ENCODE data around the gene SSBP4. TPM values are rescaled to one million over a fixed set of nuclear protein-coding genes. Genes with fewer than 3 reads are reported as not detected.
A peak's percentile ranks its signal among the peaks of the same experiment; 100 is the strongest.

SSBP4 gene
- polyA plus RNA-seq, 1 of the 3 experiments (the other 2 are of a cell fraction) = 24.9 TPM

DNA sequence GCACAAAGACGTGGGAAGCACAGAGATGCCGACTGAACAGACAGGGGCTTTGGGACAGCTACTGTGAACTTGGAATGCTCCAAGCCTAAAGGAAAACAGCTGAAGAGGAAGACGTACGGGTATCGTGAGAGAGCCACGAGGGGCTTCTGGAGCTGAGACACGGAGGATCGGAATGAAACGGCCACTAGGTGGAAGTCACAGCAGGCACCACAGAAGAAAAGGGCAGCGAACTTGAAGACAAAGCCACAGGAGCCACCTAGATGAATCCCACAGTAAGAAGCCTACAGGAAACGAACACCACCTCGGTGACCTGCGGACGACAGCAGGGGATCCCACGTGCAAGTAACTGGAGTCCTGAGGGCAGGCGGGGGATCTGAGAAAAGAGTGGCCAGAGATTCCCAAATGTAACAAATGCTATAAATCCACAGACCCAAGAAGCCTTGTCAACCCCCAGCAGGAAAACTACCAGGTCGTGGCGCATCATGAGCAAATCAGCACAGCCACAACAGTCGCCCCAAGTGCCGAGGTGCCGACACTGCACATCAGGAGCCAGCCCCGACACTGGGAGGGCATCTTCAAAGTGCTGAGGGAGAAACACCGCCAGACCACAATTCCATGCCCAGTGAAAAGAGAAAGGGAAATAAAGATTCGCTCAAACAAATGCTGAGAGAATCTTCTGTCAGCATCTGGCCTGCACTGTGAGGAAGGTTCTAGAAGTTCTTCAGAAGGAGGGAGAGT, 58.0 kb downstream of the SSBP4 start:
- TF ChIP-seq TEAD4 (IDR thresholded peaks at IDR 0.05; ENCODE audit: borderline replicate concordance, insufficient read depth) = no peak
- TF ChIP-seq RAD21 (IDR thresholded peaks at IDR 0.05; ENCODE audit: low read length) = peak; percentile 15; the same call in 1 of the 2 replicates
- ChIA-PET CTCF (interaction anchor here (0.8 to 2.2 kb wide), 6 partner anchors 11 to 26 kb away, joined by 3 to 13 read pairs (median 4); no protein-coding TSS in a partner anchor), POLR2A (no interaction called here)
- Histone ChIP-seq H4K20me1 (ENCODE audit: insufficient read depth) (peaks cover 29% of the 10 kb centered on the region; the same call in 1 of the 2 replicates), H2AFZ (ENCODE audit: low read depth) (no peak overlapping the region), H3K4me3 (ENCODE audit: low read depth in 2 of 2, low read length in 1 of 2) (no peak overlapping the region), H3K4me1 (ENCODE audit: control insufficient read depth in 1 of 2, insufficient read depth in 2 of 2, low read depth in 1 of 2, low read length in 1 of 2) (peaks cover 20 to 21% of the 10 kb centered on the region in 2 experiments; a peak in 2 of 4 replicates), H3K27me3 (ENCODE audit: insufficient read depth) (no peaks in the 10 kb centered on the region), H3K9me2 (no peaks in the 10 kb centered on the region), H3K9ac (no peak overlapping the region), H3K27ac (ENCODE audit: low read depth in 2 of 2, low read length in 1 of 2) (no peak overlapping the region), H3K36me3 (replicated peaks in 1 of 2; ENCODE audit: control insufficient read depth in 1 of 2, insufficient read depth in 2 of 2, low read length in 1 of 2) (no peaks in the 10 kb centered on the region), H3K9me3 (no peaks in the 10 kb centered on the region), H3F3A (replicated peaks; ENCODE audit: insufficient read depth) (peaks cover 4% of the 10 kb centered on the region), H3K4me2 (no peak overlapping the region), H3K79me2 (ENCODE audit: insufficient read depth) (peaks cover 82% of the 10 kb centered on the region)
- WGBS (ENCODE audit: low lambda C conversion rate) = 94% methylated on average over 24 of the region's 24 CpGs
- no peak for DNase-seq

DNA sequence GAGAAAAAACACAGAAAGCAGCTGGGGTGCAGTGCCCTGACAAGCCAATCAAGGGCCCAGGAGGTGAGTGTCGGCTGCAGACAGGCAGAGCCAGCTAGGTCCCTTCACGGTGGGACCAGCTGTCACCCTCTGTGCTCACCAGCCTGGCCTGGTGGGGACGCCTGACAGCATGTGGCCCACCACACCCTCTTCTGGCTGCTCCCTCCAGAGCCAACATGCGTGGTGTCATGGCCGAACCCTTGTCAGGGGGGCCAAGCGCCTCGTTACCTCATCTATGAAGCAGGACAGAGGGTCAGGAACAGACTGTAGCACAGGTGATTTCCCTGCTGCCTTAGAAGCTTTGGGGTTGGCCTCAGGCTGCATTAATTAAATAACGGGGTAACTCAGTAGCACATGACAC, 58.8 kb downstream of the SSBP4 start:
- no peak overlapping the region for H3K4me2 ChIP-seq
- no CpG with 5 or more reads among the region's 8 CpGs for WGBS (ENCODE audit: low lambda C conversion rate)
- H3K27me3 ChIP-seq (ENCODE audit: insufficient read depth) = no peaks in the 10 kb centered on the region
- DNase-seq = no peak
- no peak overlapping the region for H3K4me3 ChIP-seq (ENCODE audit: low read depth in 2 of 2, low read length in 1 of 2)
- POLR2A ChIA-PET = no interaction called here
- TF ChIP-seq TEAD4 (IDR thresholded peaks at IDR 0.05; ENCODE audit: borderline replicate concordance, insufficient read depth) (no peak), SIN3A (IDR thresholded peaks at IDR 0.05; ENCODE audit: borderline replicate concordance, low read depth, low read length) (no peak), NFIC (IDR thresholded peaks at IDR 0.05; ENCODE audit: borderline replicate concordance) (no peak), ELF1 (IDR thresholded peaks at IDR 0.05) (no peak), GATA2 (CRISPR knock-in tag; IDR thresholded peaks at IDR 0.05) (no peak), EP300 (IDR thresholded peaks at IDR 0.05; ENCODE audit: borderline replicate concordance in 1 of 2, low read depth in 1 of 2, low read length in 1 of 2) (no peak), RCOR1 (IDR thresholded peaks at IDR 0.05; ENCODE audit: low read length) (no peak), TCF12 (IDR thresholded peaks at IDR 0.05) (no peak), RFX5 (IDR thresholded peaks at IDR 0.05; ENCODE audit: low read length) (no peak), USF2 (IDR thresholded peaks at IDR 0.05; ENCODE audit: borderline replicate concordance, low read depth, low read length) (no peak), NRF1 (IDR thresholded peaks at IDR 0.05; ENCODE audit: low read depth, low read length) (no peak)
- TF ChIP-seq, protein P1, sequence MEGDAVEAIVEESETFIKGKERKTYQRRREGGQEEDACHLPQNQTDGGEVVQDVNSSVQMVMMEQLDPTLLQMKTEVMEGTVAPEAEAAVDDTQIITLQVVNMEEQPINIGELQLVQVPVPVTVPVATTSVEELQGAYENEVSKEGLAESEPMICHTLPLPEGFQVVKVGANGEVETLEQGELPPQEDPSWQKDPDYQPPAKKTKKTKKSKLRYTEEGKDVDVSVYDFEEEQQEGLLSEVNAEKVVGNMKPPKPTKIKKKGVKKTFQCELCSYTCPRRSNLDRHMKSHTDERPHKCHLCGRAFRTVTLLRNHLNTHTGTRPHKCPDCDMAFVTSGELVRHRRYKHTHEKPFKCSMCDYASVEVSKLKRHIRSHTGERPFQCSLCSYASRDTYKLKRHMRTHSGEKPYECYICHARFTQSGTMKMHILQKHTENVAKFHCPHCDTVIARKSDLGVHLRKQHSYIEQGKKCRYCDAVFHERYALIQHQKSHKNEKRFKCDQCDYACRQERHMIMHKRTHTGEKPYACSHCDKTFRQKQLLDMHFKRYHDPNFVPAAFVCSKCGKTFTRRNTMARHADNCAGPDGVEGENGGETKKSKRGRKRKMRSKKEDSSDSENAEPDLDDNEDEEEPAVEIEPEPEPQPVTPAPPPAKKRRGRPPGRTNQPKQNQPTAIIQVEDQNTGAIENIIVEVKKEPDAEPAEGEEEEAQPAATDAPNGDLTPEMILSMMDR (IDR thresholded peaks at IDR 0.05) = no peak
- TF ChIP-seq, protein P2, sequence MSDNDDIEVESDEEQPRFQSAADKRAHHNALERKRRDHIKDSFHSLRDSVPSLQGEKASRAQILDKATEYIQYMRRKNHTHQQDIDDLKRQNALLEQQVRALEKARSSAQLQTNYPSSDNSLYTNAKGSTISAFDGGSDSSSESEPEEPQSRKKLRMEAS (IDR thresholded peaks at IDR 0.05; ENCODE audit: low read depth) = no peak
- H3K79me2 ChIP-seq (ENCODE audit: insufficient read depth) = peaks cover 90% of the 10 kb centered on the region
- H3K4me1 ChIP-seq (ENCODE audit: control insufficient read depth in 1 of 2, insufficient read depth in 2 of 2, low read depth in 1 of 2, low read length in 1 of 2) = peaks cover 20 to 21% of the 10 kb centered on the region in 2 experiments; a peak in 2 of 4 replicates
- H3K9me2 ChIP-seq = no peaks in the 10 kb centered on the region
- peaks cover 29% of the 10 kb centered on the region; the same call in 1 of the 2 replicates for H4K20me1 ChIP-seq (ENCODE audit: insufficient read depth)
- H3K36me3 ChIP-seq (replicated peaks in 1 of 2; ENCODE audit: control insufficient read depth in 1 of 2, insufficient read depth in 2 of 2, low read length in 1 of 2) = no peaks in the 10 kb centered on the region
- no peak overlapping the region for H2AFZ ChIP-seq (ENCODE audit: low read depth)
- H3K9me3 ChIP-seq = no peaks in the 10 kb centered on the region
- CTCF ChIA-PET = interaction anchor here (1.0 to 6.1 kb wide), 7 partner anchors 8 to 208 kb away, joined by 4 to 56 read pairs (median 4); no protein-coding TSS in a partner anchor
- no peak overlapping the region; a peak in 1 of 4 replicates for H3K27ac ChIP-seq (ENCODE audit: low read depth in 2 of 2, low read length in 1 of 2)
- H3F3A ChIP-seq (replicated peaks; ENCODE audit: insufficient read depth) = peaks cover 4% of the 10 kb centered on the region
- H3K9ac ChIP-seq = no peak overlapping the region
